CD4-positive, alpha-beta T cell (primary cell): ENCODE data around the gene SP2. TPM values are rescaled to one million over a fixed set of nuclear protein-coding genes. Genes with fewer than 3 reads are reported as not detected.
A peak's percentile ranks its signal among the peaks of the same experiment; 100 is the strongest.

ENCODE experiments used
- ATAC-seq: fragments of 200-7000 bp; cut with Tn5 transposase; one replicate; pipeline ENCODE4 v1.10.0; 2022; ENCODE audit warnings: mild to moderate bottlenecking; ENCODE audit not compliant: poor library complexity
- CTCF ChIA-PET: fragments of 350-600 bp; sonication (Branson Sonifier 250); formaldehyde crosslinking; loops from one replicate; lab custom pipeline; 2021; ENCODE audit warnings: antibody characterized with exemption, inconsistent platforms; lab: Charles Lee
- POLR2A ChIA-PET: fragments of 350-600 bp; sonication (Branson Sonifier 250); formaldehyde crosslinking; loops from one replicate; lab custom pipeline; 2021; ENCODE audit warnings: antibody characterized with exemption, inconsistent platforms; lab: Charles Lee
- DNase-seq, 14 experiments: peaks; one replicate each; pipeline ENCODE4 v3.0.0-alpha.2; 2013 to 2020; ENCODE audit warnings: mixed read lengths in 2 of 14
- H3K27ac ChIP-seq, 2 donors: one replicate each; pipeline versions ENCODE4 v1.5.1 to v1.7.0; 2013; ENCODE audit warnings: low read length in 2 of 2, low read depth in 1 of 2, mild to moderate bottlenecking in 1 of 2
- H3K27me3 ChIP-seq, 2 experiments: 1 replicate in 1 of 2; 2 replicates in 1 of 2; pipeline versions ENCODE4 v1.6.1 to v1.7.0; 2013; ENCODE audit warnings: low read length in 2 of 2, control low read depth in 1 of 2, mild to moderate bottlenecking in 1 of 2, moderate library complexity in 1 of 2; ENCODE audit not compliant: insufficient read depth in 2 of 2, control insufficient read depth in 1 of 2
- H3K36me3 ChIP-seq: one replicate; pipeline ENCODE4 v1.6.1; 2013; ENCODE audit warnings: low read length, control low read depth; ENCODE audit not compliant: insufficient read depth
- H3K4me1 ChIP-seq: one replicate; pipeline ENCODE4 v1.6.1; 2013; ENCODE audit warnings: low read length, control low read depth; ENCODE audit not compliant: insufficient read depth
- H3K4me3 ChIP-seq: one replicate; pipeline ENCODE4 v1.5.1; 2013; ENCODE audit warnings: mild to moderate bottlenecking, low read length, moderate library complexity
- H3K9me3 ChIP-seq, 2 experiments: 1 replicate in 1 of 2; 2 replicates in 1 of 2; pipeline versions ENCODE4 v1.6.1 to v1.7.0; 2013; ENCODE audit warnings: low read length in 2 of 2, mild to moderate bottlenecking in 2 of 2, control low read depth in 1 of 2, moderate library complexity in 1 of 2; ENCODE audit not compliant: control insufficient read depth in 1 of 2, insufficient read depth in 1 of 2
- H3K27ac Mint-ChIP-seq: one replicate; pipeline ENCODE4 v1.8.0; 2020; ENCODE audit warnings: mixed read lengths
- H3K27me3 Mint-ChIP-seq: one replicate; pipeline ENCODE4 v1.8.0; 2021; ENCODE audit warnings: mixed read lengths
- H3K36me3 Mint-ChIP-seq: one replicate; pipeline ENCODE4 v1.8.0; 2021; ENCODE audit warnings: low read depth, mixed read lengths
- H3K4me1 Mint-ChIP-seq: one replicate; pipeline ENCODE4 v1.8.0; 2021; ENCODE audit warnings: low read depth, mixed read lengths
- H3K4me3 Mint-ChIP-seq: one replicate; pipeline ENCODE4 v1.8.0; 2020; ENCODE audit warnings: mild to moderate bottlenecking, mixed read lengths
- H3K9me3 Mint-ChIP-seq: one replicate; pipeline ENCODE4 v1.8.0; 2020; ENCODE audit warnings: mixed read lengths
- intact Hi-C, 2 experiments: fragments of 100-400 bp; cut with DNase I in 1 of 2; cut with micrococcal nuclease in 1 of 2; formaldehyde crosslinking; loops; one replicate each; pipeline versions ENCODE4 v1.15.1 to v1.9.0; 2023 to 2025; cut with DNase I, micrococcal nuclease
- total RNA-seq, 174 experiments: library from RNA in 2 of 174; stranded (reverse) in 2 of 174; gene quantifications; one replicate each; pipeline ENCODE4 v1.2.3 and lab custom pipeline; 2021 to 2026
- TF ChIP-seq, protein P1 (sequence below): fragments of 200-600 bp; IDR thresholded peaks from one replicate; pipeline ENCODE4 v1.8.0; 2022; ENCODE audit warnings: antibody characterized with exemption, mild to moderate bottlenecking

The SP2 gene
- total RNA-seq, 2 experiments from 2014 or later = 19.9 to 21.5 TPM

DNA sequence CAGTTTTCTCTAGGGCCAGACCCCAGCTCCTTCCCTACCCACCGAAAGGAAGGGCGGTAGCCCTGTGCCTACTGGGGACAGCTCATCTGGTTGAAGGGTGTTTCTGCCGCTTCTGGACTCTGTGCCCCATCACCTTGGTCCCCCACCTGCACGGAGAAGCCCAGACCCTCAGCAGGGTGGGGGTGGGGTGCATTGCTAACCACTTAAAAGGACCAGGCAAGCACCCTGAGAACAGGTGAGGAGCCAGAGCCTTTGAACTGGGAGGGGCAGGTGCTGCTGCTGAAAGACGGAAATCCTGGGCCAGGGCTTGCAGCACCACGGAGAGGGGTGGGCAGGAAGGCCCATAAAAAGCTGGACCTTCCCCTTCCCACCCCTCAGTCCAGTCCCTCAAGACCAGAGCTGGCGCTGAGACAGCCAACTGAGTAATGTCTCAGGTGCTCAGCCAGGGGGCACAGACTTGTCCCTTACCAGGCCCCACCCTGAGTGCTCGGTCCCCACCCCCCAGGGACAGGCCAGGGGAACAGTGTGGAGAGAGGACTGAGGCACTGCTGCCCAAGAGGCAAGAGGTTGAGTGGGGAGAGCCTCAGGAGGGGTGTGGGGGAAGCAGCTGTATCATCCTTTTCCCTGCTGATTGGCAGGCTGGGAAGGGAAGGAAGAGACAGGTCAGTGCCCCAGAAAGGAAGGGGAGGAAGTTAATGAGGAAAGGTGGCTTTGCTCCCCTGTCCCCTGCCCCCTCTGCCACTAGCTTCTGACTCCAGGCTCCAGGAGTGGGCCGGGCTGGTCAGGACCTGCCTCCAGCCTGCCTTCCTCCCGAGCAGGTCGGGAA lies 10.9 kb upstream of the SP2 start:
- no peaks in the 10 kb centered on the region for H3K36me3 ChIP-seq
- H3K36me3 Mint-ChIP-seq = no peaks in the 10 kb centered on the region
- DNase-seq (peak in 5 of 14 experiments; percentile 6 to 40 (median 35)), ATAC-seq (peak; percentile 42)
- no peak overlapping the region for H3K27ac ChIP-seq
- H3K9me3 Mint-ChIP-seq = no peaks in the 10 kb centered on the region
- H3K27ac Mint-ChIP-seq = no peak overlapping the region
- H3K4me3 Mint-ChIP-seq = no peak overlapping the region
- peaks cover 40% of the 10 kb centered on the region for H3K4me1 Mint-ChIP-seq
- POLR2A ChIA-PET = interaction anchor here (0.7 to 3.3 kb wide), 6 partner anchors 10 to 86 kb away, joined by 3 to 14 read pairs (median 3); partner anchors contain the start of genes CDK5RAP3, SCRN2 and SP2
- CTCF ChIA-PET = interaction anchor here (1.9 to 2.2 kb wide), 3 partner anchors 38 to 44 kb away, joined by 6 to 10 read pairs (median 8); partner anchors contain the start of gene SCRN2
- no peaks in the 10 kb centered on the region for H3K27me3 ChIP-seq
- H3K4me3 ChIP-seq = no peak overlapping the region
- H3K4me1 ChIP-seq = peaks cover 45% of the 10 kb centered on the region
- H3K27me3 Mint-ChIP-seq = no peaks in the 10 kb centered on the region
- no peaks in the 10 kb centered on the region for H3K9me3 ChIP-seq
- TF ChIP-seq, protein P1, sequence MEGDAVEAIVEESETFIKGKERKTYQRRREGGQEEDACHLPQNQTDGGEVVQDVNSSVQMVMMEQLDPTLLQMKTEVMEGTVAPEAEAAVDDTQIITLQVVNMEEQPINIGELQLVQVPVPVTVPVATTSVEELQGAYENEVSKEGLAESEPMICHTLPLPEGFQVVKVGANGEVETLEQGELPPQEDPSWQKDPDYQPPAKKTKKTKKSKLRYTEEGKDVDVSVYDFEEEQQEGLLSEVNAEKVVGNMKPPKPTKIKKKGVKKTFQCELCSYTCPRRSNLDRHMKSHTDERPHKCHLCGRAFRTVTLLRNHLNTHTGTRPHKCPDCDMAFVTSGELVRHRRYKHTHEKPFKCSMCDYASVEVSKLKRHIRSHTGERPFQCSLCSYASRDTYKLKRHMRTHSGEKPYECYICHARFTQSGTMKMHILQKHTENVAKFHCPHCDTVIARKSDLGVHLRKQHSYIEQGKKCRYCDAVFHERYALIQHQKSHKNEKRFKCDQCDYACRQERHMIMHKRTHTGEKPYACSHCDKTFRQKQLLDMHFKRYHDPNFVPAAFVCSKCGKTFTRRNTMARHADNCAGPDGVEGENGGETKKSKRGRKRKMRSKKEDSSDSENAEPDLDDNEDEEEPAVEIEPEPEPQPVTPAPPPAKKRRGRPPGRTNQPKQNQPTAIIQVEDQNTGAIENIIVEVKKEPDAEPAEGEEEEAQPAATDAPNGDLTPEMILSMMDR = no peak
- intact Hi-C loops = no loop called here

GRCh38 chr17:47888293-47888692 lies 7.7 kb upstream of the SP2 start:
- DNase-seq (no peak), ATAC-seq (no peak)
- peaks cover 40% of the 10 kb centered on the region for H3K4me1 Mint-ChIP-seq

More at GRCh38 chr17:47888293-47888692, 7.7 kb upstream of the SP2 start:
- no peak overlapping the region for H3K4me3 ChIP-seq
- H3K36me3 ChIP-seq = peaks cover 3% of the 10 kb centered on the region
- Mint-ChIP-seq H3K4me3 (no peak overlapping the region), H3K9me3 (no peaks in the 10 kb centered on the region), H3K36me3 (no peaks in the 10 kb centered on the region), H3K27ac (no peak overlapping the region), H3K27me3 (no peaks in the 10 kb centered on the region)
- no peaks in the 10 kb centered on the region for H3K27me3 ChIP-seq
- TF ChIP-seq, protein P1 = no peak
- H3K4me1 ChIP-seq = peaks cover 33% of the 10 kb centered on the region
- intact Hi-C loops = no loop called here
- ChIA-PET CTCF (interaction anchor here (3.7 to 4.2 kb wide), 2 partner anchors 42 to 48 kb away, joined by 66 to 86 read pairs; partner anchors contain the start of gene SCRN2), POLR2A (interaction anchor here (3.4 kb wide), 1 partner anchor 46 kb away, joined by 41 read pairs; the partner anchor contains the start of gene SCRN2)
- no peak overlapping the region for H3K27ac ChIP-seq
- no peaks in the 10 kb centered on the region for H3K9me3 ChIP-seq
